Measurements from ENCODE around the gene TBCC.

DNA sequence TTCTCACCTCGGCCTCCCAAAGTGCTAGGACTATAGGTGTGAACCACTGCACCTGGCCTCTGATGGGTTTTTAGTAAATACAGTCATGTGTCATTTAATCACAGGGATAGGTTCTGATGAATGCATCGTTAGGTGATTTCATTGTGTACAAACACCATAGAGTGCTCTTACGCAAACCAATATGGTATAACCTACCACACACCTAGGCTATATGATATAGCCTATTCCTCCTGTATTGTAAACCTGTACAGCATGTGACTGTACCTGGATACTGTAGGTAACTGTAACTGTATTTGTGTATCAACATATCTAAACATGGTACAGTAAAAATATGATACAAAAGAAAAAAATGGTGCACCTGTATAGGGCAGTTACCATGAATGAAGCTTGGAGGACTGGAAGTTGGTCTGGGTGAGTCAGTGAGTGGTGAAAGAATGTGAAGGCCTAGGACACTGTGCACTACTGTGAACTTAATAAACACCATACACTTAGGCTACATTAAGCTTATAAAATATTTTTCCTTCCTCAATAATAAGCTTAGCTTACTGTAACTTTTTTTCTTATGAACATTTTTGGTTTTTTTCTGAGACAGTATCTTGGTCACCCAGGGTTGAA is 45.9 kb upstream of the TBCC start:
- TF ChIP-seq POLR2AphosphoS5 (IDR thresholded peaks at IDR 0.05; ENCODE audit: low read depth, low read length) (no peak), POLR2A (IDR thresholded peaks at IDR 0.05; ENCODE audit: low read depth, low read length) (no peak), TAF1 (IDR thresholded peaks at IDR 0.05; ENCODE audit: low read depth, low read length) (no peak)
